Stimulated activated naive B cell treated with anti-CD40 and anti-IgM and Interleukin-4, amounts not matched to agents 10 μg/mL and 1 μg/mL and 100 μg/mL, for 72 hours (primary cell): ENCODE data around the gene OAS3.

Source experiments
- ATAC-seq, 2 donors: fragments of 150-1000 bp; cut with Tn5 transposase; replicated peaks; 2 replicates each; pipeline ENCODE4 v1.10.0; 2021; ENCODE audit warnings: moderate library complexity in 1 of 2
- DNase-seq: peaks from one replicate; pipeline ENCODE4 v3.0.0; 2021
- H3K27ac Mint-ChIP-seq: one replicate; pipeline ENCODE4 v1.8.0; 2022; ENCODE audit warnings: mild to moderate bottlenecking, mixed read lengths
- H3K27me3 Mint-ChIP-seq, 2 donors: one replicate each; pipeline ENCODE4 v1.8.0; 2022; ENCODE audit warnings: mixed read lengths in 2 of 2
- H3K36me3 Mint-ChIP-seq, 2 donors: one replicate each; pipeline ENCODE4 v1.8.0; 2022; ENCODE audit warnings: mixed read lengths in 2 of 2, mild to moderate bottlenecking in 1 of 2
- H3K4me1 Mint-ChIP-seq, 2 donors: one replicate each; pipeline ENCODE4 v1.8.0; 2022; ENCODE audit warnings: mixed read lengths in 2 of 2, mild to moderate bottlenecking in 1 of 2
- H3K4me3 Mint-ChIP-seq, 2 donors: one replicate each; pipeline ENCODE4 v1.8.0; 2022; ENCODE audit warnings: mild to moderate bottlenecking in 2 of 2, mixed read lengths in 2 of 2, moderate library complexity in 1 of 2
- H3K9me3 Mint-ChIP-seq, 2 donors: one replicate each; pipeline ENCODE4 v1.8.0; 2022; ENCODE audit warnings: mixed read lengths in 2 of 2, mild to moderate bottlenecking in 1 of 2

The OAS3 gene

GRCh38 chr12:112992541-112993398 lies 54.5 kb downstream of the OAS3 start:
- H3K36me3 Mint-ChIP-seq = peaks cover 45 to 75% of the 10 kb centered on the region in 2 donors
- no peak overlapping the region for H3K4me3 Mint-ChIP-seq
- peaks cover 19 to 24% of the 10 kb centered on the region in 2 donors for H3K4me1 Mint-ChIP-seq
- H3K27ac Mint-ChIP-seq = no peak overlapping the region
- DNase-seq = peak; percentile 41
- ATAC-seq = peak; percentile 65 to 68
- peaks cover 0 to 7% of the 10 kb centered on the region in 2 donors for H3K9me3 Mint-ChIP-seq
- no peaks in the 10 kb centered on the region for H3K27me3 Mint-ChIP-seq

GRCh38 chr12:112995008-112995407 lies 56.7 kb downstream of the OAS3 start:
- H3K27me3 Mint-ChIP-seq = no peaks in the 10 kb centered on the region
- peaks cover 20 to 24% of the 10 kb centered on the region in 2 donors for H3K4me1 Mint-ChIP-seq
- no peak for DNase-seq
- peaks cover 3 to 7% of the 10 kb centered on the region in 2 donors for H3K9me3 Mint-ChIP-seq
- H3K4me3 Mint-ChIP-seq = no peak overlapping the region
- no peak overlapping the region for H3K27ac Mint-ChIP-seq
- ATAC-seq = no peak
- peaks cover 37 to 74% of the 10 kb centered on the region in 2 donors for H3K36me3 Mint-ChIP-seq

GRCh38 chr12:112996501-112996900 lies 58.2 kb downstream of the OAS3 start:
- no peak overlapping the region for H3K27ac Mint-ChIP-seq

GRCh38 chr12:112997506-112997905 lies 59.2 kb downstream of the OAS3 start:
- peaks cover 34 to 65% of the 10 kb centered on the region in 2 donors for H3K36me3 Mint-ChIP-seq
- no peak overlapping the region for H3K4me3 Mint-ChIP-seq
- no peak for ATAC-seq
- no peak for DNase-seq
- no peaks in the 10 kb centered on the region for H3K27me3 Mint-ChIP-seq
- peaks cover 21 to 24% of the 10 kb centered on the region in 2 donors for H3K4me1 Mint-ChIP-seq
- H3K9me3 Mint-ChIP-seq = peaks cover 0 to 3% of the 10 kb centered on the region in 2 donors
- no peak overlapping the region for H3K27ac Mint-ChIP-seq

More at GRCh38 chr12:112996501-112996900, 58.2 kb downstream of the OAS3 start:
- ATAC-seq (no peak), DNase-seq (no peak)
- peaks cover 39 to 70% of the 10 kb centered on the region in 2 donors for H3K36me3 Mint-ChIP-seq
- peaks cover 3 to 7% of the 10 kb centered on the region in 2 donors for H3K9me3 Mint-ChIP-seq
- peaks cover 21 to 24% of the 10 kb centered on the region in 2 donors for H3K4me1 Mint-ChIP-seq
- H3K4me3 Mint-ChIP-seq = no peak overlapping the region
- no peaks in the 10 kb centered on the region for H3K27me3 Mint-ChIP-seq

GRCh38 chr12:112998987-112999767 lies 60.9 kb downstream of the OAS3 start:
- Mint-ChIP-seq H3K4me1 (peaks cover 21 to 24% of the 10 kb centered on the region in 2 donors), H3K27ac (peak overlapping the region; percentile 43), H3K9me3 (peaks cover 0 to 3% of the 10 kb centered on the region in 2 donors), H3K27me3 (no peaks in the 10 kb centered on the region), H3K4me3 (no peak overlapping the region), H3K36me3 (peaks cover 31 to 73% of the 10 kb centered on the region in 2 donors)
- peak; percentile 97 to 99 for ATAC-seq
- DNase-seq = peak; percentile 39

- H3K9me3 Mint-ChIP-seq = peaks cover 0 to 3% of the 10 kb centered on the region in 2 donors
- H3K27ac Mint-ChIP-seq = no peak overlapping the region
- H3K27me3 Mint-ChIP-seq = no peaks in the 10 kb centered on the region
- H3K4me3 Mint-ChIP-seq = no peak overlapping the region
- H3K36me3 Mint-ChIP-seq = peaks cover 36 to 70% of the 10 kb centered on the region in 2 donors
- ATAC-seq (no peak), DNase-seq (no peak)
- H3K4me1 Mint-ChIP-seq = peaks cover 21 to 24% of the 10 kb centered on the region in 2 donors
These were observed 62.2 kb downstream of the OAS3 start for GRCh38 chr12:113000433-113000832.

DNA sequence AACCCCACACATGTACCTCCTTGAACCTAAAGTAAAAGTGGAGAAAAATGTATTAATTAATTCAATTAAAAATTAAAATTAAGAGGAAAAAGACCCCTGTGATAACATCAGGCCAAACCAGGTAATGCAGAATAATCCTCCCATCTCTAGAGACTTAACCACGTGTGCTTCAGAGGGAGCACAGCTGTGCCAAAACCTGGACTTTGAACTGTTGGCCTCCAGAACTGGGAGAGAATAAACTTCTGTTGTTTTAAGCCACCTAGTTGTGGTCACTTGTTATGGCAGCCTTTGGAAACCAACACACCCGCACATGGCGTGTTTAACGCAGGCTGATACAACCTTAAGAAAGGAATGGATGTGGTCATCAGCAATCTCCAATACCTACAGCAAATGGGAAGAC lies 63.9 kb downstream of the OAS3 start:
- H3K36me3 Mint-ChIP-seq = peaks cover 32 to 64% of the 10 kb centered on the region in 2 donors
- no peaks in the 10 kb centered on the region for H3K27me3 Mint-ChIP-seq
- peaks cover 20 to 24% of the 10 kb centered on the region in 2 donors for H3K4me1 Mint-ChIP-seq
- H3K4me3 Mint-ChIP-seq = no peak overlapping the region
- no peak for DNase-seq
- H3K27ac Mint-ChIP-seq = no peak overlapping the region
- peaks cover 0 to 3% of the 10 kb centered on the region in 2 donors for H3K9me3 Mint-ChIP-seq
- ATAC-seq = no peak

GRCh38 chr12:113002676-113003075 lies 64.4 kb downstream of the OAS3 start:
- no peak for ATAC-seq
- H3K9me3 Mint-ChIP-seq = peaks cover 0 to 3% of the 10 kb centered on the region in 2 donors
- peaks cover 28 to 62% of the 10 kb centered on the region in 2 donors for H3K36me3 Mint-ChIP-seq
- peaks cover 17 to 22% of the 10 kb centered on the region in 2 donors for H3K4me1 Mint-ChIP-seq
- no peak overlapping the region for H3K4me3 Mint-ChIP-seq
- no peak for DNase-seq
- H3K27ac Mint-ChIP-seq = no peak overlapping the region
- H3K27me3 Mint-ChIP-seq = no peaks in the 10 kb centered on the region

DNA sequence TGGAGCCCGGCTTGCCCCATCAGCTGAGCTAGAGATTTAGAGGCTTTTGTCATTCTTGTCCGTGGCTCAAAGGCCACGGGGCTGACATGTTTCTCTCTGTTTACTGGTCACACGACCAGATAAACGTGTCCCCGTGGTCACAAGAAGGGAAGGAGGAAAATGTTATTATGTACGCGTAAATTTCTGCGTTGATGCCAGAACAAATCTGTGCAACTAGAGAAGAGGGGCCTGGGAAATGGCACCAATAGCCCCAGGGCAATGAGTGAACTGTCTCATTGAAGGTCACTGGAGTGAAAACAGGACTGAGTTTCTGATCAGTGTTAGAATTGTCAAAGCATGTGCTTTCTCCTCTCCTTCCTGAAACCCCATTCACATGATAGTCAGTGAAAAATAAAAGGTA lies 65.4 kb downstream of the OAS3 start:
- DNase-seq (no peak), ATAC-seq (no peak)
- Mint-ChIP-seq H3K36me3 (peaks cover 26 to 59% of the 10 kb centered on the region in 2 donors), H3K9me3 (peaks cover 0 to under 1% of the 10 kb centered on the region in 2 donors), H3K27ac (peak overlapping the region; percentile 37), H3K4me3 (no peak overlapping the region), H3K27me3 (no peaks in the 10 kb centered on the region), H3K4me1 (peaks cover 13 to 14% of the 10 kb centered on the region in 2 donors)

- Mint-ChIP-seq H3K4me1 (no peaks in the 10 kb centered on the region), H3K27me3 (no peaks in the 10 kb centered on the region), H3K27ac (no peak overlapping the region), H3K36me3 (peaks cover 32 to 59% of the 10 kb centered on the region in 2 donors), H3K9me3 (peaks cover 4% of the 10 kb centered on the region in 2 donors), H3K4me3 (no peak overlapping the region)
- DNase-seq (no peak), ATAC-seq (no peak)
These were observed 67.5 kb downstream of the OAS3 start for GRCh38 chr12:113005762-113006161.

DNA sequence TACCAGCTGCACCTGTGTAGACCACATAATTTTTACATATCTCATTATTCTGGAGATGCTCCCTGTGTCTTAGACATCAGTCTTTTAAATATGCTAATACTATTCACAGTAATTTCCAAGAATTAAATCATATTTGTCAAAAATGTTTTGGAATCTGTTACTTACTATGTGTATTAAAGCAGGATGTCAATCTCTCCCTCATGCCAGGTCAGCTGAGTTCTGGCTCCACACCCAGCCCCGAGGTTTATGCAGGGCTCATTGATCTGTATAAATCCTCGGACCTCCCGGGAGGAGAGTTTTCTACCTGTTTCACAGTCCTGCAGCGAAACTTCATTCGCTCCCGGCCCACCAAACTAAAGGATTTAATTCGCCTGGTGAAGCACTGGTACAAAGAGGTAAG lies 67.9 kb downstream of the OAS3 start:
- Mint-ChIP-seq H3K27me3 (no peaks in the 10 kb centered on the region), H3K9me3 (peaks cover 6% of the 10 kb centered on the region in 2 donors), H3K36me3 (peaks cover 37 to 63% of the 10 kb centered on the region in 2 donors), H3K27ac (no peak overlapping the region), H3K4me1 (no peaks in the 10 kb centered on the region), H3K4me3 (no peak overlapping the region)
- ATAC-seq = no peak
- DNase-seq = no peak

DNA sequence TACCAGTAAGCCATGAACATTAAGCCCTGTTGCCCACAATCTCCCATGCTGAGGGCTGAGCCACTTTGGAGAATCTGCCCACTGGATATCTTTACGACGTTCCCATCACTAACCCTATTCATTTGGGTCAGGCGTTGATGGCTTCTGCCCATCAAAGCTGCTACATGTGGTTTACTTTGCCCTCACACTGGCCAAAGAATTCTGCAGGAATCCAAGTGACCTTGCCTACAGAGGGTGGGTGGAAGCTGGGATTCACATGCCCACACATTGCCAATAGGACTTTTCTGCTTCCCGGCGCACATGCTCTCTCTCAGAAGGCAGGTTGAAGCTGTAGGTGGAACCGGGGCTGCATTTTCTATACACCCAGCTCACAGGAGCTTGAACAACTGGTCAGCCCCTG lies 68.4 kb downstream of the OAS3 start:
- ATAC-seq = no peak
- Mint-ChIP-seq H3K4me3 (no peak overlapping the region), H3K27ac (no peak overlapping the region), H3K9me3 (peaks cover 7% of the 10 kb centered on the region in 2 donors), H3K4me1 (no peaks in the 10 kb centered on the region), H3K27me3 (no peaks in the 10 kb centered on the region), H3K36me3 (peaks cover 40 to 67% of the 10 kb centered on the region in 2 donors)
- no peak for DNase-seq

- Mint-ChIP-seq H3K4me1 (no peaks in the 10 kb centered on the region), H3K27ac (no peak overlapping the region), H3K4me3 (no peak overlapping the region), H3K36me3 (peaks cover 44 to 72% of the 10 kb centered on the region in 2 donors), H3K27me3 (no peaks in the 10 kb centered on the region), H3K9me3 (peaks cover 9 to 10% of the 10 kb centered on the region in 2 donors)
- DNase-seq = no peak
- no peak for ATAC-seq
These were observed 68.9 kb downstream of the OAS3 start for GRCh38 chr12:113007166-113007565.

DNA sequence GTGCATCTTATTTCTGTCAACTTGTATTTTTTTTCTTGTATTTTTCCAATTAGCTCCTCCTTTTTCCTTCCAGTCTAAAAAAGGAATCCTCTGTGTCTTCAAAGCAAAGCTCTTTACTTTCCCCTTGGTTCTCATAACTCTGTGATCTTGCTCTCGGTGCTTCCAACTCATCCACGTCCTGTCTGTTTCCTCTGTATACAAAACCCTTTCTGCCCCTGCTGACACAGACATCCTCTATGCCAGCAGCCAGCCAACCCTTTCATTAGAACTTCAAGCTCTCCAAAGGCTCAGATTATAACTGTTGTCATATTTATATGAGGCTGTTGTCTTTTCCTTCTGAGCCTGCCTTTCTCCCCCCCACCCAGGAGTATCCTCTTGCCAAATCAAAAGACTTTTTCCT lies 72.4 kb downstream of the OAS3 start:
- H3K4me3 Mint-ChIP-seq = no peak overlapping the region
- no peaks in the 10 kb centered on the region for H3K4me1 Mint-ChIP-seq
- ATAC-seq = no peak
- H3K27ac Mint-ChIP-seq = no peak overlapping the region
- H3K36me3 Mint-ChIP-seq = peaks cover 39 to 58% of the 10 kb centered on the region in 2 donors
- DNase-seq = no peak
- H3K9me3 Mint-ChIP-seq = peaks cover 9 to 10% of the 10 kb centered on the region in 2 donors
- H3K27me3 Mint-ChIP-seq = no peaks in the 10 kb centered on the region
